Osteocyte (in vitro differentiated cells): ENCODE data around the gene MYO16. TPM values are rescaled to one million over a fixed set of nuclear protein-coding genes. Genes with fewer than 3 reads are reported as not detected.

Experiments used
- DNase-seq: peaks from one replicate; pipeline ENCODE4 v3.0.0; 2021; ENCODE audit warnings: mixed read lengths; ENCODE audit not compliant: unreplicated experiment; ENCODE audit errors: extremely low spot score
- H3K27ac Mint-ChIP-seq: one replicate; pipeline ENCODE4 v1.8.0; 2021; ENCODE audit warnings: mild to moderate bottlenecking, mixed read lengths; ENCODE audit not compliant: unreplicated experiment
- H3K27me3 Mint-ChIP-seq: one replicate; pipeline ENCODE4 v1.8.0; 2021; ENCODE audit warnings: mixed read lengths; ENCODE audit not compliant: unreplicated experiment
- H3K36me3 Mint-ChIP-seq: one replicate; pipeline ENCODE4 v1.8.0; 2021; ENCODE audit warnings: mixed read lengths; ENCODE audit not compliant: unreplicated experiment
- H3K4me1 Mint-ChIP-seq: one replicate; pipeline ENCODE4 v1.8.0; 2021; ENCODE audit warnings: mixed read lengths; ENCODE audit not compliant: unreplicated experiment
- H3K4me3 Mint-ChIP-seq: one replicate; pipeline ENCODE4 v1.8.0; 2021; ENCODE audit warnings: mild to moderate bottlenecking, moderate library complexity, mixed read lengths; ENCODE audit not compliant: unreplicated experiment
- H3K9me3 Mint-ChIP-seq: one replicate; pipeline ENCODE4 v1.8.0; 2021; ENCODE audit warnings: mixed read lengths; ENCODE audit not compliant: unreplicated experiment
- total RNA-seq: library from RNA; stranded (reverse); gene quantifications from 2 replicates; pipeline ENCODE4 v1.2.1, GENCODE V29; 2021
- TF ChIP-seq, protein P1 (sequence below): fragments of 200-600 bp; sonication (generic); IDR thresholded peaks from 2 replicates; pipeline ENCODE4 v1.5.0; 2021; ENCODE audit warnings: antibody characterized with exemption, mild to moderate bottlenecking, moderate library complexity

Gene MYO16
- total RNA-seq, 1 donor from 2014 or later: 0.13 TPM

DNA sequence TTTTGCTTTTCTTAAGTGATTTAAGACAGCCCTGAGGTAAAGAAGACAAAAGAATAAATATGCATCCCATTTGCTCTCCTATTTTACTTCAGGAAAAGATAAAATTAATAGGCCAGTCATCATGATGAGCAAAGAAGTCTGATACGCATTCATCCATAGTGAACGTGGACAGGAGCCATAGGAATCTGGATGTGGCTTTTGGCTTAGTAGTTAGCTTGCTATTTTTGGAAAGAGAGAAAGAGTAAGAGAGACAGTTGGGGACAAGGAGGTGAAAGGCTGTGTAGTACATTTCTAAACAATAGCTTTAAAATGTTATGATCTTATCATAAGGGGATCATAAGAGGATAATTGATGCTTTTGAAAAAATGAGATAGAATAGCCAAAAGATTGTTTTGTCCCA, 611.7 kb downstream of the MYO16 start:
- Mint-ChIP-seq H3K9me3 (no peaks in the 10 kb centered on the region), H3K27me3 (no peaks in the 10 kb centered on the region), H3K4me1 (peaks cover 37% of the 10 kb centered on the region), H3K36me3 (peaks cover 4% of the 10 kb centered on the region), H3K27ac (no peak overlapping the region), H3K4me3 (no peak overlapping the region)
- TF ChIP-seq, protein P1, sequence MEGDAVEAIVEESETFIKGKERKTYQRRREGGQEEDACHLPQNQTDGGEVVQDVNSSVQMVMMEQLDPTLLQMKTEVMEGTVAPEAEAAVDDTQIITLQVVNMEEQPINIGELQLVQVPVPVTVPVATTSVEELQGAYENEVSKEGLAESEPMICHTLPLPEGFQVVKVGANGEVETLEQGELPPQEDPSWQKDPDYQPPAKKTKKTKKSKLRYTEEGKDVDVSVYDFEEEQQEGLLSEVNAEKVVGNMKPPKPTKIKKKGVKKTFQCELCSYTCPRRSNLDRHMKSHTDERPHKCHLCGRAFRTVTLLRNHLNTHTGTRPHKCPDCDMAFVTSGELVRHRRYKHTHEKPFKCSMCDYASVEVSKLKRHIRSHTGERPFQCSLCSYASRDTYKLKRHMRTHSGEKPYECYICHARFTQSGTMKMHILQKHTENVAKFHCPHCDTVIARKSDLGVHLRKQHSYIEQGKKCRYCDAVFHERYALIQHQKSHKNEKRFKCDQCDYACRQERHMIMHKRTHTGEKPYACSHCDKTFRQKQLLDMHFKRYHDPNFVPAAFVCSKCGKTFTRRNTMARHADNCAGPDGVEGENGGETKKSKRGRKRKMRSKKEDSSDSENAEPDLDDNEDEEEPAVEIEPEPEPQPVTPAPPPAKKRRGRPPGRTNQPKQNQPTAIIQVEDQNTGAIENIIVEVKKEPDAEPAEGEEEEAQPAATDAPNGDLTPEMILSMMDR: no peak
- no peak for DNase-seq

DNA sequence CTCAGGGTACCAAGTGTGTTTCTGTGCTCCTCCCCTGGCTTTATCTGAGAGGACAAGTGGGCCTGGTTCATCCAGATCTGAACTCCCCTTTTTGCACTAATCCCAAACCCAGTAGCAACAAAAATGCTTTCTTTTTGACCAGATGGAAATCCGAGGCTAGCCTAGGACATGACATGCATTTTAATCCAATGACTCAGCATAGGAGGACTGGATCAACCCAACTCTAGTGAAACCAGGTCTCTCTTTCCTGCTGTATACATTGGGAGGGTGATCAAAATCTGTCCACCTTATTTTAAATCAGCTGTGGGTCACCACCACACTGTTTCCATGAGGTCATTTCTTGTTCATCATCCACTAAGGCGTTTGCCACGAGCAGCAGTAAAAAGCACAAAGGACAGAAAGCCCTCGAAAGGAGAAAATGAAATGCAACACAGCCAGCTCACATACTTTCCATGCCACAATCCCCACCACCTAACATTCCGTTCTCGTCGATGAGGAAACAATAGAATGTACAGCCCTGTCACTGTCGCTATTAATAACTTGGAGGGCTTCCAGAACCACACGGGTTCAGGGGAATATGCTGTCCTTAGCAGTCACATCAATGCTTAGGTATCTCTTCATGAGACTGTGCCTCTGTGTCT, 614.0 kb downstream of the MYO16 start:
- peak overlapping the region; percentile 34 for H3K4me3 Mint-ChIP-seq
- no peak for DNase-seq
- peaks cover 7% of the 10 kb centered on the region for H3K36me3 Mint-ChIP-seq
- TF ChIP-seq, protein P1: no peak
- H3K4me1 Mint-ChIP-seq: peaks cover 37% of the 10 kb centered on the region
- H3K9me3 Mint-ChIP-seq: peaks cover 5% of the 10 kb centered on the region
- no peaks in the 10 kb centered on the region for H3K27me3 Mint-ChIP-seq
- peak overlapping the region; percentile 96 for H3K27ac Mint-ChIP-seq

DNA sequence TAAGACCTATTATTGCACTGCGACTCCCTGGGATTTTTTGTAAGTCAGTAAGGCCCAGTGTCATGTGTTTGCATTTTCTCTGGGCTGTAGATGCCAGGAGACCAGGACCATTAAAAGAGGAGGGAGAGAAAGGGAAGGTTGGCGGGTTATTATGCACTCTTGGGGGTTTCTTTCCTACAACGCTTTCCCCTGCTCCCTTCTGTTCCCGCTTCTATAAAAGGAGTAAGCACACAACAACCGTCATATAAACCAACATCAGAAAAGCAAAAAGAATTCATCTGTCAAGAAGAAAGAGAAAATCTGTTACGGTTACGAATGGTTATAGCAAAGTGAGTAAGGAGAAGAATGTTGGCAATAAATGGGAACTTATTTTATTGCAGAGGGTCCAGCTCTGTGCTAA, 615.2 kb downstream of the MYO16 start:
- Mint-ChIP-seq H3K9me3 (peaks cover 14% of the 10 kb centered on the region), H3K27ac (peak overlapping the region; percentile 96), H3K4me1 (peaks cover 45% of the 10 kb centered on the region), H3K36me3 (peaks cover 11% of the 10 kb centered on the region), H3K27me3 (no peaks in the 10 kb centered on the region), H3K4me3 (no peak overlapping the region)
- TF ChIP-seq, protein P1: no peak
- no peak for DNase-seq

DNA sequence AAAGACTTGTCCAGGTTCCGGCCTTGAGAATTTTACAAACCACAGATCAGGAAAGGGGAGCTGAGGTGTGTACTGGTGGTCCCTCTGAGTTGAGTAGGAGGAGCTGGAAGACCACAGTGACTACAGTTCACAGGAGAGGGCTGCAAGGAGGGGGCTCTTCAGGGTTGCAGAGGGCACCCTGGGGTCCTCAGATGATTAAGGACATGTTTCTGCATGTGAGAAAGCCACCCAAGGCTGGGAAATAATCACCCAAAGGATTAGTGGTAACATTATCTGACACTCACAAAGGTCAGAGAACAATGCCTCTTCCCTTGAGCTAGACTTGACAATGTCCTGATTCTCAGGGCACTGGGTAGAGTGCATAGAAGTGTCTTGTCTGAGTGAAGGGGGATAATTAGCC, 616.6 kb downstream of the MYO16 start:
- TF ChIP-seq, protein P1: no peak
- Mint-ChIP-seq H3K4me1 (peaks cover 50% of the 10 kb centered on the region), H3K4me3 (no peak overlapping the region), H3K9me3 (peaks cover 14% of the 10 kb centered on the region), H3K27me3 (no peaks in the 10 kb centered on the region), H3K27ac (no peak overlapping the region), H3K36me3 (peaks cover 11% of the 10 kb centered on the region)
- no peak for DNase-seq

DNA sequence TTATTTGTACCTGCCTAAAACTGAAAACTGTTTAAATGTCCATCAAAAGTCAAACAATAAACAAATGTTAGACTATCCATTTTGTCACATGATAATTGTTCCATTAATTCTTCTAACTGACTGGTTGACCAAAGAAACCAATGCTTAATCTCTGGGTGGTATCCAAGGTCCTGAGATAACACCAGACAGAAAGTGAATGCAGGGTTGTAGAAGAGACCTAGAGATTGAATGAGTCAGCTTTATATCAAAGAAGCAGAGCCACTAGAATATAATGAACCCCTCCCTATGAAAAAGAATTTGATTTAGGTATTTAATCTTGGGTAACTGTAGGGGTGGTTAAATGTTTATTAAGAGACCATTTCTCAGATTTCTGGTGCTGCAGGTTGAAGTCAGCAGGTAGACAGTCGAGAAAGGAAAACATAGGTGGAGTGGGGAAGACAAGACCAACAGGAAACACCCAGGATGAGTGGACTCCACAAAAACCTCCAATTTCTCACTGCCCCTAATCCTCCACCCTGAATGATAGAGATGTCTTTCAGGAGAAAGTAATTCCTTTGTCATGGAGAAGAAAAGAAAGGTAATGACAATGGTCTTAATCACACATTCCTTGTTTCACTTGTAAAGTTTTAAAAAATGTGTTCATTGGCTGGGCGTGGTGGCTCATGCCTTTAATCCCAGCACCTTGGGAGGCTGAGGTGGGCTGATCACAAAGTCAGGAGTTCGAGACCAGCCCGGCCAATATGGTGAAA, 620.5 kb downstream of the MYO16 start:
- Mint-ChIP-seq H3K27me3 (no peaks in the 10 kb centered on the region), H3K4me1 (peaks cover 41% of the 10 kb centered on the region), H3K9me3 (peaks cover 21% of the 10 kb centered on the region), H3K4me3 (no peak overlapping the region), H3K36me3 (peaks cover 11% of the 10 kb centered on the region), H3K27ac (peak overlapping the region; percentile 19)
- TF ChIP-seq, protein P1: no peak
- DNase-seq: no peak
